ENCODE results near the gene LTBP2. TPM values are rescaled to one million over a fixed set of nuclear protein-coding genes. Genes with fewer than 3 reads are reported as not detected.
"Not testable (repeated sequence)": the region's sequence is repeated elsewhere in the genome, so short reads cannot be mapped to it uniquely, and the experiment has no call there.

Gene LTBP2
- polyA plus RNA-seq, 1 donor from 2014 or later: 0.03 TPM

GRCh38 chr14:74538411-74539391 lies 73.3 kb downstream of the LTBP2 start:
- H3K4me1 Mint-ChIP-seq: no peaks in the 10 kb centered on the region
- H3K4me3 Mint-ChIP-seq: no peak overlapping the region
- no peak overlapping the region for H3K27ac Mint-ChIP-seq
- H3K27me3 Mint-ChIP-seq: peaks cover 2% of the 10 kb centered on the region
- no peaks in the 10 kb centered on the region for H3K9me3 Mint-ChIP-seq
- H3K36me3 Mint-ChIP-seq: no peaks in the 10 kb centered on the region

- H3K27me3 Mint-ChIP-seq, H3K4me3 Mint-ChIP-seq, H3K27ac Mint-ChIP-seq, H3K4me1 Mint-ChIP-seq, H3K9me3 Mint-ChIP-seq, H3K36me3 Mint-ChIP-seq: not testable (repeated sequence)
These were observed 75.7 kb downstream of the LTBP2 start for GRCh38 chr14:74536336-74536735.

GRCh38 chr14:74535756-74536325 lies 76.2 kb downstream of the LTBP2 start:
- H3K36me3 Mint-ChIP-seq: no peaks in the 10 kb centered on the region
- no peaks in the 10 kb centered on the region for H3K4me1 Mint-ChIP-seq
- H3K4me3 Mint-ChIP-seq: no peak overlapping the region
- no peak overlapping the region for H3K27ac Mint-ChIP-seq
- no peaks in the 10 kb centered on the region for H3K9me3 Mint-ChIP-seq
- H3K27me3 Mint-ChIP-seq: peaks cover 2% of the 10 kb centered on the region

- Mint-ChIP-seq H3K27me3 (peaks cover 5% of the 10 kb centered on the region), H3K27ac (no peak overlapping the region), H3K4me1 (no peaks in the 10 kb centered on the region), H3K9me3 (peaks cover 0 to 2% (median 0%) of the 10 kb centered on the region in 3 donors), H3K4me3 (no peak overlapping the region), H3K36me3 (no peaks in the 10 kb centered on the region)
These were observed 78.5 kb downstream of the LTBP2 start for GRCh38 chr14:74533576-74533975.

GRCh38 chr14:74532246-74532645 lies 79.8 kb downstream of the LTBP2 start:
- Mint-ChIP-seq H3K27me3 (peaks cover 5% of the 10 kb centered on the region), H3K4me1 (no peaks in the 10 kb centered on the region), H3K27ac (no peak overlapping the region), H3K36me3 (no peaks in the 10 kb centered on the region), H3K4me3 (no peak overlapping the region), H3K9me3 (peaks cover 0 to 2% (median 0%) of the 10 kb centered on the region in 3 donors)

GRCh38 chr14:74531467-74531866 lies 80.6 kb downstream of the LTBP2 start:
- H3K9me3 Mint-ChIP-seq: peaks cover 0 to 2% (median 0%) of the 10 kb centered on the region in 3 donors
- no peaks in the 10 kb centered on the region for H3K4me1 Mint-ChIP-seq
- H3K36me3 Mint-ChIP-seq: no peaks in the 10 kb centered on the region
- H3K27me3 Mint-ChIP-seq: peaks cover 5% of the 10 kb centered on the region
- no peak overlapping the region for H3K27ac Mint-ChIP-seq
- no peak overlapping the region for H3K4me3 Mint-ChIP-seq

- Mint-ChIP-seq H3K27ac (no peak overlapping the region), H3K9me3 (peaks cover 0 to 2% (median 0%) of the 10 kb centered on the region in 3 donors), H3K36me3 (no peaks in the 10 kb centered on the region), H3K27me3 (peaks cover 6% of the 10 kb centered on the region), H3K4me3 (no peak overlapping the region), H3K4me1 (peaks cover under 1 to 3% (median 1%) of the 10 kb centered on the region in 3 donors)
These were observed 81.0 kb downstream of the LTBP2 start for GRCh38 chr14:74531006-74531405.

GRCh38 chr14:74528886-74529285 lies 83.2 kb downstream of the LTBP2 start:
- Mint-ChIP-seq H3K4me3 (no peak overlapping the region), H3K9me3 (peaks cover 0 to 2% (median 0%) of the 10 kb centered on the region in 3 donors), H3K27ac (no peak overlapping the region), H3K36me3 (no peaks in the 10 kb centered on the region), H3K4me1 (peaks cover 8 to 13% (median 10%) of the 10 kb centered on the region in 3 donors), H3K27me3 (peaks cover 7% of the 10 kb centered on the region)

GRCh38 chr14:74528406-74528805 lies 83.6 kb downstream of the LTBP2 start:
- H3K9me3 Mint-ChIP-seq: peaks cover 0 to 2% (median 0%) of the 10 kb centered on the region in 3 donors
- peaks cover 8 to 13% (median 10%) of the 10 kb centered on the region in 3 donors for H3K4me1 Mint-ChIP-seq

GRCh38 chr14:74527736-74528280 lies 84.2 kb downstream of the LTBP2 start:
- Mint-ChIP-seq H3K27me3 (peaks cover 7% of the 10 kb centered on the region), H3K4me3 (no peak overlapping the region), H3K4me1 (peaks cover 10 to 13% (median 10%) of the 10 kb centered on the region in 3 donors), H3K36me3 (no peaks in the 10 kb centered on the region), H3K27ac (no peak overlapping the region), H3K9me3 (peaks cover 0 to 2% (median 0%) of the 10 kb centered on the region in 3 donors)

More at GRCh38 chr14:74528406-74528805, 83.6 kb downstream of the LTBP2 start:
- Mint-ChIP-seq H3K27ac (no peak overlapping the region), H3K27me3 (peaks cover 7% of the 10 kb centered on the region), H3K4me3 (no peak overlapping the region), H3K36me3 (no peaks in the 10 kb centered on the region)

GRCh38 chr14:74526854-74527585 lies 85.0 kb downstream of the LTBP2 start:
- peaks cover 10 to 13% (median 10%) of the 10 kb centered on the region in 3 donors for H3K4me1 Mint-ChIP-seq
- H3K9me3 Mint-ChIP-seq: peaks cover 0 to 2% (median 0%) of the 10 kb centered on the region in 3 donors
- H3K36me3 Mint-ChIP-seq: no peaks in the 10 kb centered on the region
- H3K27me3 Mint-ChIP-seq: peaks cover 11% of the 10 kb centered on the region
- no peak overlapping the region for H3K4me3 Mint-ChIP-seq
- H3K27ac Mint-ChIP-seq: peak overlapping the region in 1 of 3 donors; percentile 19

- Mint-ChIP-seq H3K27ac (no peak overlapping the region), H3K9me3 (peaks cover 0 to 4% (median 0%) of the 10 kb centered on the region in 3 donors), H3K4me3 (peak overlapping the region in 1 of 4 donors; percentile 57), H3K27me3 (peaks cover 16% of the 10 kb centered on the region), H3K36me3 (no peaks in the 10 kb centered on the region), H3K4me1 (peaks cover 10 to 13% (median 10%) of the 10 kb centered on the region in 3 donors)
These were observed 86.6 kb downstream of the LTBP2 start for GRCh38 chr14:74525361-74525851.

- Mint-ChIP-seq H3K4me3 (no peak overlapping the region), H3K4me1 (peaks cover 10 to 13% (median 10%) of the 10 kb centered on the region in 3 donors), H3K27ac (no peak overlapping the region), H3K9me3 (peaks cover 0 to 4% (median 0%) of the 10 kb centered on the region in 3 donors), H3K27me3 (peaks cover 15% of the 10 kb centered on the region), H3K36me3 (no peaks in the 10 kb centered on the region)
These were observed 87.3 kb downstream of the LTBP2 start for GRCh38 chr14:74524812-74525135.

- no peak overlapping the region for H3K4me3 Mint-ChIP-seq
- H3K9me3 Mint-ChIP-seq: peaks cover 0 to 4% (median 0%) of the 10 kb centered on the region in 3 donors
- peaks cover 10 to 13% (median 10%) of the 10 kb centered on the region in 3 donors for H3K4me1 Mint-ChIP-seq
- peaks cover 13% of the 10 kb centered on the region for H3K27me3 Mint-ChIP-seq
- H3K36me3 Mint-ChIP-seq: no peaks in the 10 kb centered on the region
- H3K27ac Mint-ChIP-seq: no peak overlapping the region
These were observed 87.8 kb downstream of the LTBP2 start for GRCh38 chr14:74524076-74524811.

Measured in IgD-negative memory B cell (primary cell).